Smooth muscle cell (in vitro differentiated cells): ENCODE data around the gene VPS37B. TPM values are rescaled to one million over a fixed set of nuclear protein-coding genes. Genes with fewer than 3 reads are reported as not detected.

Source experiments
- DNase-seq: peaks from one replicate; lab custom pipeline; 2025; ENCODE audit not compliant: unreplicated experiment; lab: John Stamatoyannopoulos, UW
- H2AFZ ChIP-seq: fragments of 200-600 bp; sonication (generic); 2 replicates; pipeline ENCODE4 v1.6.0; 2016; ENCODE audit warnings: antibody characterized with exemption, low read depth, mild to moderate bottlenecking
- H3F3A ChIP-seq: fragments of 200-600 bp; sonication (generic); 2 replicates; pipeline ENCODE4 v1.6.0; 2017; ENCODE audit warnings: antibody characterized with exemption, low read depth
- H3K27ac ChIP-seq: fragments of 200-600 bp; sonication (generic); 2 replicates; pipeline ENCODE4 v1.5.1; 2016; ENCODE audit warnings: low read depth, mild to moderate bottlenecking
- H3K27me3 ChIP-seq: fragments of 200-600 bp; sonication (generic); 2 replicates; pipeline ENCODE4 v1.6.1; 2016; ENCODE audit warnings: low read depth, mild to moderate bottlenecking
- H3K36me3 ChIP-seq: fragments of 200-600 bp; sonication (generic); 2 replicates; pipeline ENCODE4 v1.5.1; 2016; ENCODE audit warnings: low read depth
- H3K4me1 ChIP-seq: fragments of 200-600 bp; sonication (generic); 2 replicates; pipeline ENCODE4 v1.5.1; 2016; ENCODE audit warnings: low read depth
- H3K4me2 ChIP-seq: fragments of 200-600 bp; sonication (generic); 2 replicates; pipeline ENCODE4 v1.6.0; 2016; ENCODE audit warnings: mild to moderate bottlenecking
- H3K4me3 ChIP-seq: fragments of 200-600 bp; sonication (generic); 2 replicates; pipeline ENCODE4 v1.5.1; 2016; ENCODE audit warnings: mild to moderate bottlenecking
- H3K79me2 ChIP-seq: fragments of 200-600 bp; sonication (generic); 2 replicates; pipeline ENCODE4 v1.6.0; 2016; ENCODE audit warnings: low read depth, mild to moderate bottlenecking
- H3K9ac ChIP-seq: fragments of 200-600 bp; sonication (generic); 2 replicates; pipeline ENCODE4 v1.6.0; 2016; ENCODE audit warnings: low read depth
- H3K9me3 ChIP-seq: fragments of 200-600 bp; sonication (generic); replicated peaks from 2 replicates; pipeline ENCODE4 v1.5.1; 2016; ENCODE audit warnings: low read depth
- H4K20me1 ChIP-seq: fragments of 200-600 bp; sonication (generic); 2 replicates; pipeline ENCODE4 v1.6.0; 2016; ENCODE audit warnings: low read depth
- CTCF ChIP-seq: fragments of 200-600 bp; sonication (generic); IDR thresholded peaks from 2 replicates; pipeline ENCODE4 v1.5.1; 2017; ENCODE audit warnings: borderline replicate concordance, mild to moderate bottlenecking, antibody characterized with exemption; ENCODE audit not compliant: insufficient read depth, poor library complexity, severe bottlenecking
- WGBS: methylation state at CpG from one replicate; pipeline ENCODE4 v1.1.7; 2016; ENCODE audit warnings: low lambda C conversion rate; 5-methylcytosine and 5-hydroxymethylcytosine counted together
- polyA plus RNA-seq: library from polyadenylated mRNA; unstranded; fragments of >200 nt; fragmentation: Nextera tagmentation; extraction: Ambion mirVana; gene quantifications from 2 replicates; pipeline ENCODE4 v1.2.1, GENCODE V29; 2016
- total RNA-seq: library from RNA; depleted of rRNA; stranded (reverse); fragments of >200 nt; gene quantifications from 2 replicates; pipeline ENCODE4 v1.2.3, GENCODE V29; 2014

VPS37B gene
- total and polyA plus RNA-seq, 2 experiments from 2014 or later = 20.4 to 25.3 TPM

- H3K27me3 ChIP-seq = peaks cover 7% of the 10 kb centered on the region
- no peaks in the 10 kb centered on the region for H3K9me3 ChIP-seq
- no peak for DNase-seq
- H3K4me3 ChIP-seq = peak overlapping the region; percentile 65
- H3K27ac ChIP-seq = no peak overlapping the region
- H2AFZ ChIP-seq = peak overlapping the region; percentile 77
- H3K4me1 ChIP-seq = peaks cover 14% of the 10 kb centered on the region
- H3F3A ChIP-seq = no peaks in the 10 kb centered on the region
- peak overlapping the region; percentile 99 for H3K4me2 ChIP-seq
- 3% methylated on average over 41 of the region's 42 CpGs for WGBS
- H3K79me2 ChIP-seq = no peaks in the 10 kb centered on the region
- peak overlapping the region; percentile 40 for H3K9ac ChIP-seq
- no peaks in the 10 kb centered on the region for H3K36me3 ChIP-seq
- no peak for TF ChIP-seq CTCF
- no peaks in the 10 kb centered on the region for H4K20me1 ChIP-seq
Observed at GRCh38 chr12:122836027-122836921, 59.6 kb downstream of the VPS37B start.

GRCh38 chr12:122835750-122836026 is 60.2 kb downstream of the VPS37B start:
- Histone ChIP-seq H4K20me1 (no peaks in the 10 kb centered on the region), H3K27ac (no peak overlapping the region), H3F3A (no peaks in the 10 kb centered on the region), H3K4me1 (peaks cover 11% of the 10 kb centered on the region), H3K9ac (peak overlapping the region; percentile 40), H3K36me3 (no peaks in the 10 kb centered on the region), H3K4me3 (peak overlapping the region; percentile 65), H3K79me2 (no peaks in the 10 kb centered on the region), H2AFZ (peak overlapping the region; percentile 77), H3K9me3 (no peaks in the 10 kb centered on the region), H3K27me3 (peaks cover 7% of the 10 kb centered on the region), H3K4me2 (peak overlapping the region; percentile 99)
- WGBS = 0% methylated on average over 2 of the region's 43 CpGs
- no peak for TF ChIP-seq CTCF
- no peak for DNase-seq

GRCh38 chr12:122834921-122835749 is 60.8 kb downstream of the VPS37B start, which contains the start of gene HIP1R:
HIP1R (plus strand) TSS chr12:122835457; CDS start chr12:122835551, 94 bp downstream.
- no peak within 1 kb of the TSS for H3K27ac ChIP-seq
- peak within 1 kb of the TSS; percentile 99 for H3K4me2 ChIP-seq
- no peak for DNase-seq
- no peaks in the 10 kb centered on the region for H3K9me3 ChIP-seq
- peaks cover 7% of the 10 kb centered on the region for H3K27me3 ChIP-seq
- peak within 1 kb of the TSS; percentile 65 for H3K4me3 ChIP-seq
- no peaks in the 10 kb centered on the region for H3F3A ChIP-seq
- peak within 1 kb of the TSS; percentile 77 for H2AFZ ChIP-seq
- H3K79me2 ChIP-seq = no peaks in the 10 kb centered on the region
- H3K36me3 ChIP-seq = no peaks in the 10 kb centered on the region
- 0% methylated on average over 5 of the region's 85 CpGs for WGBS
- no peaks in the 10 kb centered on the region for H4K20me1 ChIP-seq
- peaks cover 6% of the 10 kb centered on the region for H3K4me1 ChIP-seq
- no peak for TF ChIP-seq CTCF
- peak within 1 kb of the TSS; percentile 40 for H3K9ac ChIP-seq
